WERI-Rb-1 (cell line): ENCODE results near the gene MSX2.

Experiments used
- DNase-seq: peaks from one replicate; pipeline ENCODE4 v3.0.0-alpha.2; 2020
- H3K27ac ChIP-seq: fragments of 250-450 bp; sonication (Bioruptor Pico); 2 replicates; pipeline ENCODE4 v1.5.1; 2020; ENCODE audit warnings: mild to moderate bottlenecking, moderate library complexity
- H3K27me3 ChIP-seq: fragments of 250-450 bp; sonication (Bioruptor Pico); 2 replicates; pipeline ENCODE4 v1.5.1; 2021; ENCODE audit warnings: mild to moderate bottlenecking, low read depth, moderate library complexity; ENCODE audit not compliant: insufficient read depth, severe bottlenecking
- H3K36me3 ChIP-seq: fragments of 250-450 bp; sonication (Bioruptor Pico); 2 replicates; pipeline ENCODE4 v1.5.1; 2020; ENCODE audit warnings: mild to moderate bottlenecking, moderate library complexity
- H3K4me3 ChIP-seq: 2 replicates; pipeline ENCODE4 v1.5.1; 2011; ENCODE audit warnings: low read depth, mild to moderate bottlenecking, control low read depth, low read length
- H3K9me3 ChIP-seq: fragments of 250-450 bp; sonication (Bioruptor Pico); 2 replicates; pipeline ENCODE4 v1.5.1; 2021; ENCODE audit warnings: mild to moderate bottlenecking, moderate library complexity; ENCODE audit not compliant: severe bottlenecking
- CTCF ChIP-seq: IDR thresholded peaks from 2 replicates; pipeline ENCODE4 v1.5.1; 2011; ENCODE audit warnings: low read depth, mild to moderate bottlenecking, control low read depth, inconsistent platforms, low read length

MSX2 gene

GRCh38 chr5:174741352-174741751 lies 17.0 kb downstream of the MSX2 start:
- no peaks in the 10 kb centered on the region for H3K9me3 ChIP-seq
- peaks cover 64% of the 10 kb centered on the region for H3K27me3 ChIP-seq
- no peaks in the 10 kb centered on the region for H3K36me3 ChIP-seq
- H3K4me3 ChIP-seq: no peak overlapping the region
- no peak for TF ChIP-seq CTCF
- no peak for DNase-seq
- no peak overlapping the region for H3K27ac ChIP-seq

- no peak for TF ChIP-seq CTCF
- H3K36me3 ChIP-seq: no peaks in the 10 kb centered on the region
Measured at GRCh38 chr5:174744896-174745295, 20.5 kb downstream of the MSX2 start.

GRCh38 chr5:174745590-174746103 lies 21.3 kb downstream of the MSX2 start:
- no peak for DNase-seq
- Histone ChIP-seq H3K27me3 (peaks cover 62% of the 10 kb centered on the region), H3K4me3 (no peak overlapping the region), H3K27ac (no peak overlapping the region), H3K36me3 (no peaks in the 10 kb centered on the region), H3K9me3 (no peaks in the 10 kb centered on the region)
- TF ChIP-seq CTCF: no peak

More at GRCh38 chr5:174744896-174745295, 20.5 kb downstream of the MSX2 start:
- H3K27me3 ChIP-seq: peaks cover 65% of the 10 kb centered on the region
- H3K27ac ChIP-seq: no peak overlapping the region
- DNase-seq: no peak
- no peaks in the 10 kb centered on the region for H3K9me3 ChIP-seq
- no peak overlapping the region for H3K4me3 ChIP-seq

GRCh38 chr5:174750711-174751110 lies 26.3 kb downstream of the MSX2 start:
- Histone ChIP-seq H3K9me3 (no peaks in the 10 kb centered on the region), H3K27me3 (peaks cover 86% of the 10 kb centered on the region), H3K4me3 (no peak overlapping the region), H3K36me3 (no peaks in the 10 kb centered on the region), H3K27ac (no peak overlapping the region)
- no peak for TF ChIP-seq CTCF
- no peak for DNase-seq

GRCh38 chr5:174751154-174752000 lies 27.0 kb downstream of the MSX2 start:
- TF ChIP-seq CTCF: no peak
- no peak overlapping the region for H3K4me3 ChIP-seq
- H3K36me3 ChIP-seq: no peaks in the 10 kb centered on the region
- DNase-seq: no peak
- peaks cover 89% of the 10 kb centered on the region for H3K27me3 ChIP-seq
- no peak overlapping the region for H3K27ac ChIP-seq
- H3K9me3 ChIP-seq: no peaks in the 10 kb centered on the region
